Amniotic epithelial cell (primary cell): ENCODE results near the gene GUCA1A.

ENCODE experiments used
- DNase-seq: peaks from one replicate; pipeline ENCODE4 v3.0.0-alpha.2; 2010; ENCODE audit warnings: low read depth

The GUCA1A gene

GRCh38 chr6:42173101-42173500 is at the start of gene GUCA1A:
Gene GUCA1A (plus strand): TSS chr6:42173364. CDS start chr6:42173614, 250 bp downstream.
- no peak for DNase-seq

GRCh38 chr6:42123379-42124103 is 49.6 kb upstream of the GUCA1A start:
- no peak for DNase-seq

- no peak for DNase-seq
Measured at GRCh38 chr6:42124223-42124836, 48.8 kb upstream of the GUCA1A start.

GRCh38 chr6:42125231-42125630 is 47.9 kb upstream of the GUCA1A start:
- no peak for DNase-seq

GRCh38 chr6:42125663-42126062 is 47.5 kb upstream of the GUCA1A start:
- DNase-seq: no peak

DNA sequence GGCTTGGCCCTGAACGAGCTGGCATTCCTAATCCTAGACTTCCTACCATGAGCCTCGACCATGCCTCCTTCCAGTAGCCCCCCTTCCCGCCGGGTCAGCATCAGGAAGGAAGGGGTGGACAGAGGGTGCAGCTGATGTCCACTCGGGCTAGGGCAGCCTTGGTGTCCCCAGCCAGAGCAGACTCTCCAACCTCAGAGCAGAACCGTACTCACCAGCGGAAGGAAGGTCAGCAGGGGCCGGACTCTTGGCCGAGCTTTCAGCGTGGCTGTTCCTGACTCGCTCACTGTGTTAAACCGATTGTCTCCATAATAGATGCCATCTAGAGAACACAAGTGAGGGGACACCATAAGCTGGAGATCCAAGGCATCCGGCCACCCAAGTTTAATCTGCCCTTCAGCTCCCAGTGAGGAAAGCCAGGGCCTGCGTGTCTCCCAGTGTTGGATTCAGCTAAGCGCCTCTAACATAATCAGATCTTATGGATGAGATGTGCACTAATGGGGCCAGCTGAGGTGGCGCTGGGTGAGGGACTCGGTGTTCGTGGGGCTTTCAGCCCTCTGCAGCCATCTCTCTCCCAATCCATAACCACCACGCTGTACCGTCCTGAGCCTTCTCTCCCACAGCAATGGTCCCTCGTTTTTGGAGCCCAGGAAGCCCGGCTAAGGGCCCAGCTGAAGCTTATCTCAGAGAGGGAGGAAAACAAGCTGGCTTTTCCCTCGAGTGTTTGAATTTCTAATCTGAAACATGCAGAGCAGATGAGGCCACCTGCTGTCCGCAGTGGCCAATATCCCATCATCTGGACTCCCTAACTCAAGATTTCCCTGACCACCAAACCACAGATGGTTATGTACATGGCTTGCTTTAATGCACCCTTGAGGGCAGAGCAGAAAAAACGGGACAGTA is 44.5 kb upstream of the GUCA1A start:
- DNase-seq: peak; percentile 30

DNA sequence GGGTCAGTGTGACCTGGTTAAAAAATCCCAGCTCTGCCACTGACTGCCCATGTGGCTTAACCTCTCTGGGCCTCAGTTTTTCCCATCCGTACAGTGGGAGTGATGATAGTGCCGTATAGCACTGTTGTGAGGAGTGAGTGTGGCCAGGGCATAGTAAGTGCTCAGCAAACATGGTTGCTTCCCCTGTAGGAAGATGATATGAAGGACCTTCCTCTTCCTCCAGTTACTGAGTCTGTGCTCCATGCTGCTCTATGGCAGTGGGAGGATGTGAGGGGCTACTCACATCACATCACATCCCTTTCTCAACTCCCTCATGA is 43.8 kb upstream of the GUCA1A start:
- no peak for DNase-seq

- DNase-seq: peak; percentile 90
Measured at GRCh38 chr6:42131531-42131930, 41.6 kb upstream of the GUCA1A start.

GRCh38 chr6:42133926-42134325 is 39.2 kb upstream of the GUCA1A start:
- no peak for DNase-seq

- DNase-seq: no peak
Measured at GRCh38 chr6:42135161-42135560, 38.0 kb upstream of the GUCA1A start.

DNA sequence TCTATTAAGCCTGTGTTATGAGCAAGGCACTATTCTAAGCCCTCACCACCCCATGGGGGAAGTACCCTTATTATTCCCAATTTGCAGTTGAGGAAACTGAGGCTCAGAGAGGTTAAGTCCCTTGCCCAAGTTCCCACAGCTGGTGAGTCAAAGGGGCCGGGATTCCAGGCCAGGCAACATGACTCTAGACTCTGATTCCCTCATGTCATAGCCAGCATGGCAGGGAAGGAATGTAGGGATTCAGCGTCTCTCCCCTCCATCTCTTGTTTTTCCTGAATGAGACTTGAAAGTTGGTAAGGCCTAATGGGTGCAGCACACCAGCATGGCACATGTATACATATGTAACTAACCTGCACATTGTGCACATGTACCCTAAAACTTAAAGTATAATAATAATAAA is 37.4 kb upstream of the GUCA1A start:
- peak; percentile 46 for DNase-seq

DNA sequence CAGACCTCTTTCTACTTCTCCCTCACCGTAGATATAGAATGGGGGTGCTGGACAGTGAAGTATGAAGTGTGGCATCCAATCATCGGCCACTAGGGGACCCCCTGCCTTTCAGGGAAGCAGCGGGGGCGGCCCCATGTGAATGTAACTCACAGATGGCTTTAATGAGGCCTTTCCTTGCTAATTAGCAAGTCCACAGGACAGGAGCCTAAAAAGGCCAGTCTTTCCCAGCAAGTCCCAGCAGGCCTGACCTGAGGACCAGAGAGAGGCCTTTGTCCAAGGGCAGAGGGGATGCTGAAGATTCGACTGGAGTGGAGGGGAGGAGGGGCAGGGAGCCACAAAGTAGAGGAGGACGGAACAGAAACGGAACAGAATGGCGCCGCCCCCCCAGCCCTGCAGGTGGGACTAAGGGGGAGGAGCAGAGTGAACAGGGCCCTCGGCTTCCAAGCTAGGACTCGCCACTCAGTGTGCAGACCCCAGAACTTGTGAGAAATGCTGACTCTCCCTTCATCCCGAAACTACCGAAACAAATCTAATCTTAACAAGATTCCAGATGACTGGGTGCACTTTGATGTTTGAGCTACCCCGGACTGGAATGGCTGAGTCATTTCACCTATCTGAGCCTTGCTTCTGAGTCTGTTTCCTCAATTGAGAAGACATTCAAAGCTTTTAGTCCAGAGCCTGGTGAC is 36.5 kb upstream of the GUCA1A start:
- DNase-seq: peak; percentile 83

DNA sequence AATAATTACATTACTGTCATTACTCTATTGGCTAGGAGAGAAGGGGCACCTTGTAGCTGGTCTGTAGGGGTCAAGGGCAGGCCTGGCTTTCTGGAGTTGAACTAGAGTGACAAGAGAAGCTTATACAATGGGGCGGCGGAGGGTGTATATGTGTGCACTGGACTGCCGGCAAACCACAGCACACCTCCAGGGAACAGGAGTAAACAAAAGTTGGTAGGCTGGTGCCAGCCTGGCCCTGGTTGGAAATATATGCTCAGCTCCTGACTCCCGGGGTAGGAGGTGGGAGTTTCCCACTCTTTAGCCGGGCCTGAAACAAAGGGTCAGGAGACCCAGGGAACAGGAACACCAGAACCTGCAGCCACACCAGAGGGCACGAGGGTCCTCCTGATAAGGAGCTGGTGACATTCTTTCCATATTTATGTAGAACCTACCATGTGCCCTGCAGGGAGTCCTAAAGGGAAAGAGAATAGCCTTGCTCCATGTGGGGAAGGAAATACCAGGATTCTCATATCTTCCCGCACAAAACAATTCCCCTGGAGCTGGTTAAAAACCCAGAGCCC is 35.9 kb upstream of the GUCA1A start:
- no peak for DNase-seq

DNA sequence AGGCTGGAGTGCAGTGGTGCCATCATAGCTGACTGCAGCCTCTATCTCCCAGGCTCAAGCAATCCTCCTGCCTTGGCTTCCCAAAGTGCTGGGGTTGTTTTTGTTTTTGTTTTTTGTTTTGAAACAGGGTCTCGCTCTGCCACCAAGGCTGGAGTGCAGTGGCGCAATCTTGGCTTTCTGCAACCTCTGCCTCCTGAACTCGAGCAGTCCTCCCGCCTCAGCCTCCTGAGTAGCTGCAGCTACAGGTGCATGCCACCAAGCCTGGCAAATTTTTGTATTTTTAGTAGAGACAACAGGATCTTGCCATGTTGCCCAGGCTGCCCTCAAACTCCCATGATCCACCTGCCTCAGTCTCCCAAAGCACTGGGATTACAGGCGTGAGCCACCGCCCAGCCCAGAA is 35.0 kb upstream of the GUCA1A start:
- DNase-seq: no peak

DNA sequence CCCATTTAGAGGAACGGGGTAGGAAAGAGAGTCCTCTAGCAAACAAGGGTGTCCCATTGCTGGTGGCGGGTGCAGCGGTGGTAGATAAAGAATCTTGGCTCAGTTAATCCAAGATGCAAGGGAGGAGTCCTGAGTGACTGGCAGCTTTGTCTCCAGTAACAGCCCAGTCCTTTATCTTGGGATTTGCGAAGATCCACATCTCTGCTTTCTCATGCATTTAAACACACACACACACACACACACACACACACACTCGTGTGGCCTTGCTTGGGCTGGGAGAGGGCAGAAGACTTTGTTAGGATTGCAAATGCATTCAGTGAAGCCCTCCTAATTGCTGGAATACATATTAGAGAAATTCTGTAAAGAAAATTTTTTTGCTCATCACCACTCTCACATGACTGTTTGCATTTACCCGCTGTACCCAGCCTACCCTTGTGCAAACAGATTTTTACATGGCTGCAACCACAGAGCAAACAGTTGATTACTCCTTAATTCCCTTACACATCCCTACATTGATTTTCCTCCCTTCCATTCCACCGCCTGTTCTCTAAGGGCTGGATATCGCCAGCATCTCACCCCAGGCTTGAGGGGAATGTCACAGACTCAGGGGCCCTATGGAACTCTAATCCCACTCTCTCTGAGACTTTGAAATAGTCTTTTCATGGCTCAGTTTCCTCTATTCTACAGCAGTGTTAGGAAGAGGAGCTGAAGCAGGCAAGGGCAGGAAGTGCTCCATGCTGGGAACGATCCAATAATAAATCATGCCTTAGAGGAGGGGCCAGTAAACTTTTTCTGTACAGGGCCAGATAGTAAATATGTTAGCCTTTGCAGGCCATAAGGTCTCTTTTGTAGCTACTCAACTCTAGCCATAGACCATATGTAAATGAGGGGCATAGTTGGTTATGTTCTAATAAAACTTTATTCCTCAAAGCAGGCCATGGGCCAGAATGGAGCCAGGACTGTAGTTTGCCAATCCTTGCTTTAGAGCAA is 34.2 kb upstream of the GUCA1A start:
- DNase-seq: peak; percentile 83

GRCh38 chr6:42140032-42140431 is 33.1 kb upstream of the GUCA1A start:
- DNase-seq: peak; percentile 77

DNA sequence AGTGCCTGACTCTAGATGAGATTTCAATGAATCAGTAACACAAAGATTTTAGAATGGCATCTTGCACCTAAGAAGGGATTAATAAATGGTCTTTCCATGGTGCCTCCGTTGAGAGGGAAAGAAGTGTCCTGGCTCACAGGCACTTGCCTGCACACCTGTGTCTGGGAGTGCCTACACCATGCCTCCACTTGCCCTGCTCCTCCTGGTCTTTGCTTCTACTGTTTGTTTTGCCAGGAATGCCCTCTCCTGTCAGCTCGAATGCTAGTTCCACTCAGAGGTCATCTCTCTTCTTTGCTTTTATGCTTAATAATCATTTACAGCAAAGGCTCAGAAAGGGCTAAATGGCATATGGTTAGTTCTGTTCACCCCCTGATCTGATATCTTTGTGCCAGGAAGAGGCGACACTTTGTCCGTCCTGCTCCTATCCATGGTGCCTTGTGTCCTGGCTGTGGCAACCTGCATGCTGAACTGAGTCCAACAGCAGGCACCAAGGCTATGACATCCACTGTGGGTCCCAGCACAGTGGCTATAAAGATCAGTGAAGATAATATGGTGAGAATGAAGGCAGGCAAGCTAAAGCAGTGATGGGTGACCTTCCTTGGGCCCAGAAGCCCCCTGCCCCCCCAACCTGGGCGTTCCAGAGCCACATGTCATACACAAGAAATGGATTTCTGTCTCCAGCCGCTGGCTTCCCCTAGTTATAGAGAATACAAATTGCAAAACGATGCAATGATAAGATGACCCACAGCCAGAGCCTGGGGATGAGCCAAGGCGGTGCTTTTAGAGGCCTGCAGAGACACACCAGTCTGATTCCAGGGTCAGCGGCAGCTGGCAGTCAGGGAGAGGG is 32.2 kb upstream of the GUCA1A start:
- DNase-seq: peak; percentile 75

- DNase-seq: peak; percentile 57
Measured at GRCh38 chr6:42141603-42142117, 31.5 kb upstream of the GUCA1A start.

GRCh38 chr6:42142118-42142835 is 30.9 kb upstream of the GUCA1A start, which contains the start of gene C6orf132:
Gene C6orf132 (minus strand): TSS chr6:42142620. CDS start chr6:42142444, 176 bp downstream.
- DNase-seq: peak; percentile 68
